RPMI8226 (cell line): ENCODE data around the gene XPNPEP2.

Experiments
- DNase-seq: peaks from one replicate; pipeline ENCODE4 v3.0.0-alpha.2; 2015

Gene XPNPEP2

DNA sequence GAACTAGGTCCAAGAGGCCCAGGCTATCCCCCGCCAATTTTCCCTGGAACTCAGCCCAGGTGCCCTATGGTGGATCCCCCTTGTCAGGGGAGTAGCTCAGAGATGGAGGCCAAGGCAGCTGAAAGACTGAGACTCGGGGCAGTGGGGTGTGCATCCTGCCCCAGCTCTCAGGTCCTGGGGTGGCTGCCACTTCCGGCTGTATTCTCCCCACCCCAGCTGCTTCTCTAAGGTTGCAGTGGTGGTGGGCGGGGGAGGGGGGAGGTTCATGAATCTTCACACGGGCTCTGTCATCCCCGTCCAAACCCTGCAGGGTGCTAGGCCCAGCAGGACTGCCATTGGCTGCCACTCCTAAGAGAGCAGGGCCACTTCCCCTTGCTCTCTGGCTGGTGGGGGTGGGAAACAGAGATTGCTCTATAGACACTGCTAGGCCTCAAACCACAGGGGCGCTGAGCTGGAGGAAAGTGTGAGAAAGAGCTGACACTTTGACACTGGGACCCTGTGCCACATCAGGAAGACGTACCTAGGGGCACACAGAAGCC is 42.4 kb downstream of the XPNPEP2 start:
- DNase-seq = peak; percentile 57

DNA sequence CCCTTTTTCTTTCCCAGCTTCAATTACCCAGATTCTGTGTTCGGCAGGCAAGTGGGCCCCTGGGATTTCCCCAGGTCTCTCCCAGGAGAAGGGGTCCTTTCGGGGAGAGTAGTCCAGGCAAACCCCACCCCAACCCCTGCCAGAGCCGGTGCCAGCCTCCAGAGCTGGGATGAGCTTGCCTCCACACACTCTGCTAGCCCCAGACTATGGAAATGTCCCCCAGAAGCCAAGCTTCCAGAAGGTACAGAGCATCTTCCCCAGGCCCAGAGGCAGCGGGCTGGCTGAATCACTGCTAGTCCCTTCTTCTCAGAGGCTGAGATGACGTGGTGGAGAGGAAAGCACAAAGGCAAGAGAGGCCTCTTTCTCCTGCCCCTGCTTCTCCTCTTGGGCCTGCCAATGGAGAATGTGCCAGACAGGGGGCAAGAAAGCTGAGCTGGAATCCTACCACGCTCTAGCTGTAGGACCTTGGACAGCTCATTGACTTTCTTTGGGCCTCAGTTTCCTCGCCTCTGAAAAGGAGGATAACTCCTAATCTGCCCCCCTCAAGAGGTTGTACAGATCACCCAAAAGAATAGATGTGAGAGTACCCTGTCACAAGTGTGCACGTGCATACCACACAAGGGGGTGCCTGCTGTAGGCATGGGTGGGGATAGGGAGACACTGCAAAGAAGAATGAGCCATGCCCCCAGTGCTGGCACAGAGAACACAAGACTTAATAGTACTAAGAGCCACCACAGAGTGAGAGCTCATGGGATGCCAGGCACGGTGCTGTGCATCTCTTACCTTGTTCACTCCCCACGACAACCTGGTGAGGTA is 43.1 kb downstream of the XPNPEP2 start:
- no peak for DNase-seq

DNA sequence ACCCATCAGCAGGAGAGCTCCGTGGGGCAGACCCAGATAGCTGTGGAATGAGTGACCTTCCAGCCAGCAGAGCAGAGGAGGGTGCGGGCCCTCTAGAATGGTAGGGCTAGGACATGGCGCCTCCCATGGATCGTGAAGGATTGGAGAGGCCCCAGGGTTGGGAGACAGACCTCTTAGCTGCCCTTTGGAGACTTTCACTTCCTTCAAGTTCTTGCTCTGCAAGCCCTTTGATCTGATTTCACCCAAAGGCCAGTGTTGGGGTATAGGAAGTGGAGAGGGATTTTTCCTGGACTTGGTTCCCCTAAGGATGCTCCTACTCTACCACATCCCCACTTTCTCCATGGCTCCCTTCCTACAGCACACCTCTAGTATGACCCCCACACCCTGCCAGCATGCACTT is 43.9 kb downstream of the XPNPEP2 start:
- no peak for DNase-seq

GRCh38 chrX:129783291-129783713 is 44.5 kb downstream of the XPNPEP2 start:
- DNase-seq = no peak

DNA sequence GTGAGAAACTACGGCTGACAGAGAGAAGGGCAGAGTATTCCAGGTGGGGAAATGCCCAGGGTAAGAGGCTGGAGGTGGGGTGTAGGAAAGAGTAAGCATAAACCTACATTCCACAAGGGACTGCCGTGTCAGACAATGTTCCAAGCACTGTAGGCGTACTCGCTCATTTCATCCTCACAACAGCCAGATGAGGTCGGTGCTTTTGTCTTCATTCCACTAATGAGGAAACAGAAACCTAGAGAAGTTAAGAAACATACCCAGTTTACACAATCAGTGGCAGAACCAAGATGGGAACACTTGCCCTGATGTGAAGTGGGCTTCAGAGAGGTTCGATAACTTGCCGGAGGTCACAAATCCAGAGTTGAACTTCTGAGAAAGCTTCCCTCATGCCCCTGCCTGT is 45.6 kb downstream of the XPNPEP2 start:
- no peak for DNase-seq

GRCh38 chrX:129785160-129785947 is 46.6 kb downstream of the XPNPEP2 start:
- DNase-seq = no peak

GRCh38 chrX:129786210-129786651 is 47.5 kb downstream of the XPNPEP2 start:
- DNase-seq = peak; percentile 74

GRCh38 chrX:129787336-129788055 is 48.7 kb downstream of the XPNPEP2 start:
- no peak for DNase-seq

DNA sequence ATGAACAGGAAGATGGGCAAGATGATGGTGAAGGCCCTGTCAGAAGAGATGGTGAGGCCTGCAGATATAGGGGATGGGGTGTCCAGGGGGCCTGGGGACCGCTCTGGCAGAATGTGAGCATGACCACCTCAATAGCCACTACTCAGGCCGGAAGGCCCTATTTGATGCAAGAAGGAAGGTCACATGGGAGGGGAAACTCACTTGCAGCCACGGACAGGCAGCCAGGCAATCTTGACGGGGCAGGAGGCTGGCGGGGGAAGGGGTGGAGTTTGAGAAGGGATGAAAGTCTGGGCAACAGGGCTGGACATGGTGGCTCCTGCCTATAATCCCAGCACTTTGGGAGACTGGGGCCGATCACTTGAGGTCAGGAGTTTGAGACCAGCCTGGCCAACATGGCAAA is 49.7 kb downstream of the XPNPEP2 start:
- no peak for DNase-seq

- DNase-seq = no peak
These were observed 51.4 kb downstream of the XPNPEP2 start for GRCh38 chrX:129790146-129790545.

DNA sequence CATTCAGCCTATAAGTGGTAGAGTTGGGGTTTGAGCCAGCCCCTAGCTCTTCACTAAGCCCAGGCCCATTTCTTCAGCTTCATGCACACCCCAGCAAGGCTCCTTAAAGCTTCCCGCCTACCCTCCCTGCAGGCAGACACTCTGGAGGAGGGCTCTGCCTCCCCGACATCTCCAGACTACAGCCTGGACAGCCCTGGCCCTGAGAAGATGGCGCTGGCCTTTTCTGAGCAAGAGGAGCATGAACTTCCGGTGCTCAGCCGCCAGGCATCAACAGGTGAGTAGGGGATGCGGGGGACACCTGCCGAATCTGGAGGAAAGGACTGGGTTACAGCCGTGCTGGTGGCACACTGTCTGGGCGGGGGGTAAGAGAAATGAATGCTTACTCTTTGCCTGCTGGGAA is 52.0 kb downstream of the XPNPEP2 start:
- no peak for DNase-seq

DNA sequence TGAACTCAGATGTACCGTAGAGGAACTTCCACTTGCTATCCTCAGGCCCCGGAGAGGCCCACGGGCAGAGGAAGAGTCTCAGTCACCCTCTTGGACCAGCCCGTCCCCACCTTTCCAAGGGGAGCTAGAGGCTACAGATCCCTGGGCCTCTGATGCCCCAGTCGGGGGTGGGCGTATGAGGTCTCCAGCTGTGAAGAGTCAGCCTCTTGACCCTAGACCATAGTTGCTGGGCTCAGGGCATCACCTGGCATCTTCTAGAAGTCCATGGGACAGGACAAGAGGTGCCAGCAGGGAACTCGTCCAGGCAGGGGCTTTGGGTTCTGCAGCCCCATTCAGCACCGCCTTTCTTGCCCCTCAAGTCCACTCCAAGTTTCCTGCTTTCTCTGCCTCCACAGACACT is 52.6 kb downstream of the XPNPEP2 start:
- no peak for DNase-seq

DNA sequence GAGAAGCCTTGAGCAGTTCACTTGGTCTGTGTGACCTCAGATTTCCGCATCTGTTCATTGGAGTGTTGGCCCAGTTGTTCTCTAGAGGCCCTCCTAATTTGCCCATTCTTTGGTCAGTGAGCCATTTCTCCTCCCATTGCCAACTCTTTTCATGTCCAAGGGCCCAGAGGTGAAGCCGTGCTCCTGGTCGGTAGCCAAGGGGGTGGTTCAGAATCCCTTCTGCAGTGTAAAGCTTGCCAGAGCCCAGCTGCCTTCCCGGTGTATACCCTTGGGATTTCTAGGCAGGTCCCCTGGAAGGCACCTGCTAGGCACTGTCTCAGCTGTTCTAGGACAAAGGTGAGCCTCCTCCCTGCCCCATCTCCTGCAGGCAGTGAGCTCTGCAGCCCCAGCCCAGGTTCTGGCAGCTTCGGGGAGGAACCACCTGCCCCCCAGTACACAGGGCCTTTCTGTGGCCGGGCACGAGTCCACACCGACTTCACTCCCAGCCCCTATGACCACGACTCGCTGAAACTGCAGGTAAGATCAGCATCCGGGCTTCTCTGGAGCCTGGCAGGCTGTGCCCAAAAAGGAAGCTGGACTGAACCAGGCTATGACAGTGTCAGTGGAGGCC is 53.3 kb downstream of the XPNPEP2 start:
- no peak for DNase-seq

- DNase-seq = no peak
These were observed 54.0 kb downstream of the XPNPEP2 start for GRCh38 chrX:129792586-129793291.

GRCh38 chrX:129793604-129794191 is 54.9 kb downstream of the XPNPEP2 start:
- no peak for DNase-seq

- DNase-seq = no peak
These were observed 56.8 kb downstream of the XPNPEP2 start for GRCh38 chrX:129795584-129795983.

- DNase-seq = no peak
These were observed 58.6 kb downstream of the XPNPEP2 start for GRCh38 chrX:129797251-129797906.

GRCh38 chrX:129798456-129798855 is 59.7 kb downstream of the XPNPEP2 start:
- DNase-seq = no peak

DNA sequence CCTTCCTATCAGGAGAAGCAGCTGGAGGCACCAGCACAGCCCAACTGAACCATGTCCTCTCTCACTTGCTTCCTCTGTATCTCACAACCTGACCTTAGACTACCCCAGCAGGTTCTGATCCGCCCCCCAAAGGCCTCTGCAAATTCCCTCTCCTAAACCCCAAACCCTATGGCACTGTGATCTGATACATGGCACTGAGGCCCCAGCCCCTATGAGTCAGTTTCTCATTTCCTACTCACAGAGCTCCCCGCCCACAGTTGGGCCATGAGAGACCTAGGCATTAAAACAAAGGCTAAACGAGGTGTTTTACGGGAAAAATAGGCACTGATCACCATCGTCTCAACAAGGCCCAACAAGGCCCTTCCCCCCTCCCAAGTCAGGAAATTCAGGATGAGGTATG is 60.1 kb downstream of the XPNPEP2 start:
- no peak for DNase-seq

DNA sequence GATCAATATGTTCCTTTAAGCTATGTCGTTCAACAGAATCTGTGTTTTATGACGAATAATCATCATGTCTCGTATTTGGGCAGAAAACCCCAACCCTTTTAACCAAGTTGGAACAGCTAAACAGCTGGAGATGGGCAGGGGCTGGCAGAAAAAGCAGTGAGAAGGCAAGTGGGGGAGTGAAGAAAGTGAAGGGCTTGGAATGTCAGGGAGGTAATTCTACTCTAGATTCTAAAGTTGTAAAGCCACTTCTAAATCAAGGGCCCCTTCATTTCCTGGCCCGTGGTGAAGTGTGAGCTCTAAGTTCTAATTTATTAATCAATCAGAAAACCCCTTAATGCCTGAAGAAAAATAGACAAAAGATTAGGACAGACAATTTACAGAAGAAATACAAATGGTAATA is 61.4 kb downstream of the XPNPEP2 start:
- DNase-seq = no peak

GRCh38 chrX:129802863-129803262 is 64.1 kb downstream of the XPNPEP2 start:
- no peak for DNase-seq
